ENCODE data around the gene DKKL1.

GRCh38 chr19:49409441-49410029 is 45.9 kb downstream of the DKKL1 start:
- no peak for TF ChIP-seq EZH2phosphoT487 (IDR thresholded peaks at IDR 0.05; ENCODE audit: borderline replicate concordance)
- no peak for TF ChIP-seq POLR2A (IDR thresholded peaks at IDR 0.05; ENCODE audit: borderline replicate concordance, extremely low read depth, insufficient read depth, insufficient read length)
- no peak for TF ChIP-seq ATF3 (IDR thresholded peaks at IDR 0.05)
- no peak for TF ChIP-seq CTCF (IDR thresholded peaks at IDR 0.05 in 2 of 3, conservative IDR thresholded peaks at IDR 0.05 in 1 of 3; ENCODE audit: borderline replicate concordance in 1 of 3, insufficient read depth in 1 of 3, low read depth in 2 of 3, low read length in 2 of 3)
- TF ChIP-seq ZNF274 (IDR thresholded peaks at IDR 0.05; ENCODE audit: low read depth, low read length), result no peak
